ENCODE measurements around the gene FADS6. TPM values are rescaled to one million over a fixed set of nuclear protein-coding genes. Genes with fewer than 3 reads are reported as not detected.

The FADS6 gene
- total and polyA plus RNA-seq, 2 of the 13 experiments (the other 11 are each of a cell fraction or from before 2014, with no cell fraction given), result 0.11 TPM

DNA sequence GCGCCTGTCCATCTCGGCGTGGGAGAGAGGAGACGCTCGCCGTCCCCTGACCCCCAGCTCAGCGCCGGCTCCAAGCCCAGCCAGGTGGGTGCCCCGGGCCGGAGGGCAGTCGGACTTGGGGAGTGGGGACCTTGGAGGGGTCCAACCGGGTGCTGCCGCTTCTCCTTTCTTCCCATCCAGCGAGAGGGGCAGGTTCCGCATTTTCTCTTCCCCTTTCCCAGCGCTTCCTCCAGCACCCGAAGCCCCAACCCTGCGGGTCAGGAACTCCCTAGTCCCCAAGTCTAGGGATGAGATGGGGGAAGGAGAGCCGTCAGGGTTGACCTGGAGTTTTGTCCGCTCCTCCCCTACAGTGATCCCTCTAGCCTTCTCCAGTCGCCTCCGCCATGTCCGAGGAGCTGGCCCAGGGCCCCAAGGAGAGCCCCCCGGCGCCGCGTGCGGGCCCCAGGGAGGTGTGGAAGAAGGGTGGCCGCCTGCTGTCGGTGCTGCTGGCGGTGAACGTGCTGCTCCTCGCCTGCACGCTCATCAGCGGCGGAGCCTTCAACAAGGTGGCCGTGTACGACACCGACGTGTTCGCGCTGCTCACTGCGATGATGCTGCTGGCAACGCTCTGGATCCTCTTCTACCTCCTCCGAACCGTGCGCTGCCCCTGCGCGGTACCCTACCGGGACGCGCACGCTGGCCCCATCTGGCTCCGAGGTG lies 31.0 kb upstream of the FADS6 start, which contains the start of gene OTOP2 (continued):
- no peak for TF ChIP-seq ZSCAN21 (CRISPR knock-in tag; IDR thresholded peaks at IDR 0.05; ENCODE audit: borderline replicate concordance)
- TF ChIP-seq, protein P1, sequence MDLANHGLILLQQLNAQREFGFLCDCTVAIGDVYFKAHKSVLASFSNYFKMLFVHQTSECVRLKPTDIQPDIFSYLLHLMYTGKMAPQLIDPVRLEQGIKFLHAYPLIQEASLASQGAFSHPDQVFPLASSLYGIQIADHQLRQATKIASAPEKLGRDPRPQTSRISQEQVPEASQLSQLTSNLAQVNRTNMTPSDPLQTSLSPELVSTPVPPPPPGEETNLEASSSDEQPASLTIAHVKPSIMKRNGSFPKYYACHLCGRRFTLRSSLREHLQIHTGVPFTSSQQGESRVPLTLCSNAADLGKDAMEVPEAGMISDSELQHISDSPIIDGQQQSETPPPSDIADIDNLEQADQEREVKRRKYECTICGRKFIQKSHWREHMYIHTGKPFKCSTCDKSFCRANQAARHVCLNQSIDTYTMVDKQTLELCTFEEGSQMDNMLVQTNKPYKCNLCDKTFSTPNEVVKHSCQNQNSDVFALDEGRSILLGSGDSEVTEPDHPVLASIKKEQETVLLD (CRISPR knock-in tag; IDR thresholded peaks at IDR 0.05; ENCODE audit: low read depth), result no peak

DNA sequence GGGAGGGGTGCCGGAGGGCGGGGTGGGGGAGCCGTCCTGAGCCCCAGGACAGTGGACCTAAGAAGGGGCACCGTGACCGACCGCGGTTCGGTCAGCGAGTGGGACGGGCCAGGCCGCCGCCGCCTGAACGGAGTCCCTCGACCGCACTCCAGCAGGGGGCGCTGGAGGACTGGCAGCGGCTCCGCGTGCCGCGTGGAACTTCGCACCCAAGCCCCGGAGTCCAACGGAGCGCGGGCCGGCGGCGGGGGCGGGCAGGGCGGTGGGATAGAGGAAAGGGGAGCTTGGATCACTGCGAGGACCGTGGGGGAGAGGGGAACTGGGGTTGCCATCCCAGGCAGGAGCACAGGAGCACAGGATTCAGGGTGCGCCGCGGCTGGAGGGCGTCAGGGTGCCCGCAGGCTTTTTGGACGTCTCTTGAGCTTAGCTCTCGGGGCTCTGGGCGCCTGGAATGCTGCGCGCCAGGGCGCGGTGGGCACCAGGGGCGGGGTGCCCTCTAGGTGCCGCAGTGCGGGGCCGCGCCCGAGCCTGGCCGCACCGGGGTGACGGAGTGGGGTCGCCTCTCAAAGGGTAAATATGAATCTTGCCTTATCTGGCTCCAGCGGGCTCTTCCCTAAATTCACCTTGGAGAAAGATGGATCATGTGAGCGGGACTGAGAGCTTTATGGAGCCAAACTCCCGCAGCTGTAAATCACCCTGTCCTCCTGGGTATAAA lies 30.3 kb upstream of the FADS6 start:
- H3K9me3 ChIP-seq (ENCODE audit: low read length), result no peaks in the 10 kb centered on the region
- H3K79me2 ChIP-seq (ENCODE audit: insufficient read depth, low read length), result no peaks in the 10 kb centered on the region
- ChIA-PET POLR2A (interaction anchor here (0.7 kb wide), 1 partner anchor 37 kb away, joined by 3 read pairs; no protein-coding TSS in a partner anchor), CTCF (ENCODE audit: low intra/inter-chr PET ratio, low total read pairs) (interaction anchor here (3.2 to 3.4 kb wide), 2 partner anchors 34 to 37 kb away, joined by 23 to 32 read pairs; no protein-coding TSS in a partner anchor)
- no peak overlapping the region for H2AFZ ChIP-seq (ENCODE audit: low read length)
- peak overlapping the region; percentile 74 for H3K4me2 ChIP-seq (ENCODE audit: low read depth, low read length)
- in situ Hi-C loops (cut with HindIII; ENCODE audit: extremely low pct_ligation_motif_present, low pct_unique_long_range_greater_than_20kb) (loop anchor here (5.0 kb wide), 1 partner anchor 34 kb away; no protein-coding TSS in a partner anchor), intact Hi-C loops (cut with micrococcal nuclease; ENCODE audit: unreplicated experiment) (loop anchor here (1.0 kb wide), 1 partner anchor 35 kb away; no protein-coding TSS in a partner anchor)
- WGBS (ENCODE audit: low lambda C conversion rate), result 13% methylated on average over 33 of the region's 59 CpGs
- no peak overlapping the region for H3K27ac ChIP-seq (ENCODE audit: extremely low read length, insufficient read depth, low read length)
- H3K36me3 ChIP-seq (replicated peaks in 1 of 2; ENCODE audit: control insufficient read depth in 1 of 2, insufficient read depth in 2 of 2, low read length in 2 of 2), result no peaks in the 10 kb centered on the region
- no peaks in the 10 kb centered on the region for H4K20me1 ChIP-seq (ENCODE audit: insufficient read depth, low read length)
- FAIRE-seq (no peak), ATAC-seq (peak; percentile 63), DNase-seq (ENCODE audit: low spot score) (no peak)
- H3K27me3 ChIP-seq (ENCODE audit: control insufficient read depth in 1 of 2, insufficient read depth in 2 of 2, low read length in 2 of 2), result peaks cover 23 to 79% of the 10 kb centered on the region in 2 experiments
- BruUV-seq (replicated peaks), result no TSS peak
- peaks cover 23% of the 10 kb centered on the region for H3K4me1 ChIP-seq (ENCODE audit: insufficient read depth, low read length)
- H3K4me3 ChIP-seq (replicated peaks in 1 of 3; ENCODE audit: insufficient read depth in 1 of 3, low read depth in 2 of 3, low read length in 3 of 3), result peak overlapping the region; percentile 30 to 53 (median 35); a peak in 4 of 6 replicates
- H3K9ac ChIP-seq (ENCODE audit: insufficient read depth, low read depth, low read length), result no peak overlapping the region
- TF ChIP-seq ZNF616 (CRISPR knock-in tag; IDR thresholded peaks at IDR 0.05; ENCODE audit: low read depth) (peak; percentile 90), ZNF383 (CRISPR knock-in tag; IDR thresholded peaks at IDR 0.05; ENCODE audit: borderline replicate concordance) (no peak), CHD4 (IDR thresholded peaks at IDR 0.05; ENCODE audit: borderline replicate concordance, low read length) (no peak), RORA (CRISPR knock-in tag; IDR thresholded peaks at IDR 0.05) (no peak), SIN3B (IDR thresholded peaks at IDR 0.05; ENCODE audit: low read length) (no peak), ZMYM2 (CRISPR knock-in tag; IDR thresholded peaks at IDR 0.05) (no peak), ZNF703 (CRISPR knock-in tag; IDR thresholded peaks at IDR 0.05; ENCODE audit: borderline replicate concordance) (0 out of 2 replicates have a peak, but pooled peaks have one; percentile 39), PRPF4 (IDR thresholded peaks at IDR 0.05; ENCODE audit: low read depth, low read length, poor library complexity, severe bottlenecking) (no peak), MED1 (CRISPR knock-in tag; IDR thresholded peaks at IDR 0.05) (no peak), RBFOX2 (IDR thresholded peaks at IDR 0.05; ENCODE audit: low read depth, low read length) (no peak), CBX1 (IDR thresholded peaks at IDR 0.05; ENCODE audit: low read depth) (no peak), ZNF264 (CRISPR knock-in tag; IDR thresholded peaks at IDR 0.05) (no peak; the same call in 1 of the 2 replicates)
- TF ChIP-seq, protein P2, sequence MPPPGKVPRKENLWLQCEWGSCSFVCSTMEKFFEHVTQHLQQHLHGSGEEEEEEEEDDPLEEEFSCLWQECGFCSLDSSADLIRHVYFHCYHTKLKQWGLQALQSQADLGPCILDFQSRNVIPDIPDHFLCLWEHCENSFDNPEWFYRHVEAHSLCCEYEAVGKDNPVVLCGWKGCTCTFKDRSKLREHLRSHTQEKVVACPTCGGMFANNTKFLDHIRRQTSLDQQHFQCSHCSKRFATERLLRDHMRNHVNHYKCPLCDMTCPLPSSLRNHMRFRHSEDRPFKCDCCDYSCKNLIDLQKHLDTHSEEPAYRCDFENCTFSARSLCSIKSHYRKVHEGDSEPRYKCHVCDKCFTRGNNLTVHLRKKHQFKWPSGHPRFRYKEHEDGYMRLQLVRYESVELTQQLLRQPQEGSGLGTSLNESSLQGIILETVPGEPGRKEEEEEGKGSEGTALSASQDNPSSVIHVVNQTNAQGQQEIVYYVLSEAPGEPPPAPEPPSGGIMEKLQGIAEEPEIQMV (CRISPR knock-in tag; IDR thresholded peaks at IDR 0.05; ENCODE audit: low read depth), result no peak
